Transverse colon (tissue), 4 donors: ENCODE measurements around the gene SEC24B.

Experiments
- EP300 ChIP-seq: sonication (generic); formaldehyde crosslinking; IDR thresholded peaks from one replicate; pipeline ENCODE4 v1.6.1; 2017; ENCODE audit warnings: antibody characterized with exemption, low read depth
- POLR2A ChIP-seq: fragments of 450-650 bp; IDR thresholded peaks from one replicate; pipeline ENCODE4 v1.6.1; 2016; ENCODE audit warnings: antibody characterized with exemption, mild to moderate bottlenecking, moderate library complexity
- POLR2AphosphoS5 ChIP-seq, 3 donors: sonication (generic); formaldehyde crosslinking; IDR thresholded peaks; one replicate each; pipeline ENCODE4 v1.6.1; 2016; ENCODE audit warnings: antibody characterized with exemption in 3 of 3
- TF ChIP-seq, protein P1 (sequence below), 5 experiments: fragments of 200-600 bp in 3 of 5; fragments of 450-650 bp in 2 of 5; sonication (generic) in 3 of 5; IDR thresholded peaks; 1 replicate in 2 of 5; 2 replicates in 3 of 5; pipeline ENCODE4 v1.5.1; 2016 to 2017; ENCODE audit warnings: antibody characterized with exemption in 5 of 5, inconsistent platforms in 3 of 5, mild to moderate bottlenecking in 2 of 5, moderate library complexity in 1 of 5

DNA sequence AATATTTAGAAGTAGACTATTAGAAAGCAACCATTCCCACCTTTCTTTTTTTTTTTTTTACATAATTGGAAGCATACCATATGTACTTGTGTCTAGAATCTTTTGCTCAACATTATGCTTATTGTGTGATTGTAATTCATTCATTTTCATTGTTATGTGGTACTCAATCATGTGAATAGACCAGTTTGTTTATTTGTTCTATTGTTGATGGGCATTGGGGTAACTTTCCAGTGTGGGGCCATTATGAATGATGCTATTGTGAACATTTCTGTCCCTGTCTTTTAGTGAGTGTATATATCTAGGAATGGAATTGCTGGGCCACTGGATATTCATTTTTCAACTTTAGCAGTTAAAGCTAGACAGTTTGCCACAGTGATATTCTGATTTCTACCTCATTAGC is 63.9 kb downstream of the SEC24B start:
- TF ChIP-seq, protein P1, sequence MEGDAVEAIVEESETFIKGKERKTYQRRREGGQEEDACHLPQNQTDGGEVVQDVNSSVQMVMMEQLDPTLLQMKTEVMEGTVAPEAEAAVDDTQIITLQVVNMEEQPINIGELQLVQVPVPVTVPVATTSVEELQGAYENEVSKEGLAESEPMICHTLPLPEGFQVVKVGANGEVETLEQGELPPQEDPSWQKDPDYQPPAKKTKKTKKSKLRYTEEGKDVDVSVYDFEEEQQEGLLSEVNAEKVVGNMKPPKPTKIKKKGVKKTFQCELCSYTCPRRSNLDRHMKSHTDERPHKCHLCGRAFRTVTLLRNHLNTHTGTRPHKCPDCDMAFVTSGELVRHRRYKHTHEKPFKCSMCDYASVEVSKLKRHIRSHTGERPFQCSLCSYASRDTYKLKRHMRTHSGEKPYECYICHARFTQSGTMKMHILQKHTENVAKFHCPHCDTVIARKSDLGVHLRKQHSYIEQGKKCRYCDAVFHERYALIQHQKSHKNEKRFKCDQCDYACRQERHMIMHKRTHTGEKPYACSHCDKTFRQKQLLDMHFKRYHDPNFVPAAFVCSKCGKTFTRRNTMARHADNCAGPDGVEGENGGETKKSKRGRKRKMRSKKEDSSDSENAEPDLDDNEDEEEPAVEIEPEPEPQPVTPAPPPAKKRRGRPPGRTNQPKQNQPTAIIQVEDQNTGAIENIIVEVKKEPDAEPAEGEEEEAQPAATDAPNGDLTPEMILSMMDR (IDR thresholded peaks at IDR 0.05): no peak
- TF ChIP-seq POLR2A: no peak
- no peak for TF ChIP-seq POLR2AphosphoS5 (IDR thresholded peaks at IDR 0.05)
- TF ChIP-seq EP300: no peak
